ENCODE measurements around the gene STIMATE.

Gene STIMATE

GRCh38 chr3:52897130-52898122, at the start of gene STIMATE:
Gene STIMATE (minus strand): TSS chr3:52897548. CDS start chr3:52897450, 98 bp downstream.
- Mint-ChIP-seq H3K27ac (peak within 1 kb of the TSS; percentile 81), H3K4me1 (peaks cover 46% of the 10 kb centered on the region), H3K9me3 (no peaks in the 10 kb centered on the region), H3K4me3 (peak within 1 kb of the TSS; percentile 95), H3K27me3 (no peaks in the 10 kb centered on the region), H3K36me3 (peaks cover 11% of the 10 kb centered on the region)
- ATAC-seq: peak; percentile 98

- Mint-ChIP-seq H3K4me3 (no peak overlapping the region), H3K36me3 (peaks cover 15% of the 10 kb centered on the region), H3K27ac (no peak overlapping the region), H3K27me3 (no peaks in the 10 kb centered on the region), H3K9me3 (no peaks in the 10 kb centered on the region), H3K4me1 (peaks cover 5% of the 10 kb centered on the region)
- ATAC-seq: no peak
Observed at GRCh38 chr3:52939600-52939999, 42.3 kb upstream of the STIMATE start.

- Mint-ChIP-seq H3K4me1 (peaks cover 22% of the 10 kb centered on the region), H3K27me3 (no peaks in the 10 kb centered on the region), H3K27ac (peak overlapping the region; percentile 29), H3K9me3 (no peaks in the 10 kb centered on the region), H3K36me3 (peaks cover 22% of the 10 kb centered on the region), H3K4me3 (no peak overlapping the region)
- peak; percentile 78 for ATAC-seq
Observed at GRCh38 chr3:52934630-52935530, 37.5 kb upstream of the STIMATE start.

- H3K36me3 Mint-ChIP-seq: peaks cover 29% of the 10 kb centered on the region
- no peaks in the 10 kb centered on the region for H3K27me3 Mint-ChIP-seq
- H3K4me1 Mint-ChIP-seq: peaks cover 25% of the 10 kb centered on the region
- no peaks in the 10 kb centered on the region for H3K9me3 Mint-ChIP-seq
- H3K27ac Mint-ChIP-seq: peak overlapping the region; percentile 82
- ATAC-seq: no peak
- H3K4me3 Mint-ChIP-seq: no peak overlapping the region
Observed at GRCh38 chr3:52931889-52932288, 34.5 kb upstream of the STIMATE start.

GRCh38 chr3:52931328-52931727, 34.0 kb upstream of the STIMATE start:
- Mint-ChIP-seq H3K36me3 (peaks cover 33% of the 10 kb centered on the region), H3K9me3 (no peaks in the 10 kb centered on the region), H3K4me3 (no peak overlapping the region), H3K27me3 (no peaks in the 10 kb centered on the region), H3K4me1 (peaks cover 25% of the 10 kb centered on the region), H3K27ac (peak overlapping the region; percentile 82)
- ATAC-seq: no peak

GRCh38 chr3:52930748-52931147, 33.4 kb upstream of the STIMATE start:
- Mint-ChIP-seq H3K4me1 (peaks cover 25% of the 10 kb centered on the region), H3K4me3 (peak overlapping the region; percentile 5), H3K9me3 (no peaks in the 10 kb centered on the region), H3K27ac (peak overlapping the region; percentile 82), H3K36me3 (peaks cover 33% of the 10 kb centered on the region), H3K27me3 (no peaks in the 10 kb centered on the region)
- ATAC-seq: no peak

GRCh38 chr3:52926554-52926953, 29.2 kb upstream of the STIMATE start:
- H3K9me3 Mint-ChIP-seq: no peaks in the 10 kb centered on the region
- peaks cover 52% of the 10 kb centered on the region for H3K36me3 Mint-ChIP-seq
- no peak overlapping the region for H3K27ac Mint-ChIP-seq
- no peaks in the 10 kb centered on the region for H3K27me3 Mint-ChIP-seq
- no peak overlapping the region for H3K4me3 Mint-ChIP-seq
- ATAC-seq: no peak
- peaks cover 17% of the 10 kb centered on the region for H3K4me1 Mint-ChIP-seq

- Mint-ChIP-seq H3K9me3 (no peaks in the 10 kb centered on the region), H3K4me1 (peaks cover 8% of the 10 kb centered on the region), H3K36me3 (peaks cover 47% of the 10 kb centered on the region), H3K27me3 (no peaks in the 10 kb centered on the region), H3K4me3 (no peak overlapping the region), H3K27ac (no peak overlapping the region)
- no peak for ATAC-seq
Observed at GRCh38 chr3:52925405-52926313, 28.3 kb upstream of the STIMATE start.

- peaks cover 54% of the 10 kb centered on the region for H3K36me3 Mint-ChIP-seq
- no peaks in the 10 kb centered on the region for H3K27me3 Mint-ChIP-seq
- no peaks in the 10 kb centered on the region for H3K4me1 Mint-ChIP-seq
- no peak for ATAC-seq
- no peaks in the 10 kb centered on the region for H3K9me3 Mint-ChIP-seq
- no peak overlapping the region for H3K27ac Mint-ChIP-seq
- H3K4me3 Mint-ChIP-seq: no peak overlapping the region
Observed at GRCh38 chr3:52923963-52924362, 26.6 kb upstream of the STIMATE start.

GRCh38 chr3:52920841-52921240, 23.5 kb upstream of the STIMATE start:
- ATAC-seq: no peak
- Mint-ChIP-seq H3K36me3 (peaks cover 55% of the 10 kb centered on the region), H3K27me3 (no peaks in the 10 kb centered on the region), H3K27ac (no peak overlapping the region), H3K4me1 (no peaks in the 10 kb centered on the region), H3K9me3 (no peaks in the 10 kb centered on the region), H3K4me3 (no peak overlapping the region)

- H3K9me3 Mint-ChIP-seq: no peaks in the 10 kb centered on the region
- no peak overlapping the region for H3K4me3 Mint-ChIP-seq
- no peaks in the 10 kb centered on the region for H3K4me1 Mint-ChIP-seq
- no peak overlapping the region for H3K27ac Mint-ChIP-seq
- peaks cover 35% of the 10 kb centered on the region for H3K36me3 Mint-ChIP-seq
- ATAC-seq: no peak
- H3K27me3 Mint-ChIP-seq: no peaks in the 10 kb centered on the region
Observed at GRCh38 chr3:52917044-52917443, 19.7 kb upstream of the STIMATE start.

GRCh38 chr3:52915294-52915693, 17.9 kb upstream of the STIMATE start:
- no peak overlapping the region for H3K27ac Mint-ChIP-seq
- no peak for ATAC-seq
- no peak overlapping the region for H3K4me3 Mint-ChIP-seq
- H3K9me3 Mint-ChIP-seq: no peaks in the 10 kb centered on the region
- H3K4me1 Mint-ChIP-seq: no peaks in the 10 kb centered on the region
- peaks cover 36% of the 10 kb centered on the region for H3K36me3 Mint-ChIP-seq
- H3K27me3 Mint-ChIP-seq: no peaks in the 10 kb centered on the region

GRCh38 chr3:52912885-52913731, 15.8 kb upstream of the STIMATE start:
- Mint-ChIP-seq H3K4me3 (no peak overlapping the region), H3K27ac (no peak overlapping the region), H3K4me1 (no peaks in the 10 kb centered on the region), H3K27me3 (no peaks in the 10 kb centered on the region), H3K9me3 (no peaks in the 10 kb centered on the region), H3K36me3 (peaks cover 25% of the 10 kb centered on the region)
- no peak for ATAC-seq

GRCh38 chr3:52910823-52911222, 13.5 kb upstream of the STIMATE start:
- ATAC-seq: no peak

More at GRCh38 chr3:52910823-52911222, 13.5 kb upstream of the STIMATE start:
- peaks cover 24% of the 10 kb centered on the region for H3K36me3 Mint-ChIP-seq
- no peaks in the 10 kb centered on the region for H3K27me3 Mint-ChIP-seq
- H3K4me3 Mint-ChIP-seq: no peak overlapping the region
- no peaks in the 10 kb centered on the region for H3K9me3 Mint-ChIP-seq
- no peak overlapping the region for H3K27ac Mint-ChIP-seq
- H3K4me1 Mint-ChIP-seq: no peaks in the 10 kb centered on the region
